K562 (cell line): ENCODE results near the gene CSAG1. TPM values are rescaled to one million over a fixed set of nuclear protein-coding genes. Genes with fewer than 3 reads are reported as not detected.
"Not testable (repeated sequence)": the region's sequence is repeated elsewhere in the genome, so short reads cannot be mapped to it uniquely, and the experiment has no call there.

ENCODE experiments used
- ATAC-seq: fragments of 200-7000 bp; cut with Tn5 transposase; 3 replicates; pipeline ENCODE4 v1.9.1; 2020; ENCODE audit warnings: moderate library complexity
- BruUV-seq: library from RNA; stranded (reverse); fragments of 400-500 nt; replicated peaks from 2 replicates; lab custom pipeline; 2021; lab: Mats Ljungman, UMichigan
- CTCF ChIA-PET: fragments of 300-600 bp; formaldehyde crosslinking; extraction: SDS; loops from one replicate; lab custom pipeline; 2021; ENCODE audit warnings: low intra/inter-chr PET ratio; lab: Yijun Ruan, JAX
- POLR2A ChIA-PET: fragments of 300-600, 350-650 bp; sonication (Branson Sonifier 250); formaldehyde crosslinking; extraction: SDS; loops from one replicate; lab custom pipeline; 2021; ENCODE audit warnings: antibody characterized with exemption, inconsistent platforms; lab: Yijun Ruan, JAX
- DNase-seq, 4 experiments: peaks; one replicate each; pipeline versions ENCODE4 v3.0.0 to v3.0.0-alpha.2; 2011 to 2018; ENCODE audit warnings: low spot score in 3 of 4, mixed read lengths in 3 of 4; ENCODE audit errors: extremely low read depth in 1 of 4
- FAIRE-seq: peaks from 2 replicates; lab custom pipeline; 2011; peaks lifted over from hg19 to GRCh38; lab: Jason Lieb, UNC
- H2AFZ ChIP-seq: 2 replicates; pipeline ENCODE4 v1.6.0; 2011; ENCODE audit warnings: low read depth, low read length, control low read depth, inconsistent platforms
- H3K27ac ChIP-seq: fragments of 200-600 bp; 3 replicates; pipeline ENCODE4 v1.8.0; 2011; ENCODE audit warnings: low read depth, mild to moderate bottlenecking, control low read depth, inconsistent platforms, low read length, moderate library complexity, mixed read lengths; ENCODE audit errors: extremely low read depth
- H3K27me3 ChIP-seq, 2 experiments: fragments of 300-600 bp in 1 of 2; 2 replicates in 1 of 2; 3 replicates in 1 of 2; pipeline versions ENCODE4 v1.6.0 to v1.8.0; 2011; ENCODE audit warnings: inconsistent platforms in 2 of 2, low read length in 2 of 2, mild to moderate bottlenecking in 1 of 2, mixed read lengths in 1 of 2, moderate library complexity in 1 of 2; ENCODE audit not compliant: control insufficient read depth in 2 of 2, insufficient read depth in 2 of 2
- H3K36me3 ChIP-seq: fragments of 300-600 bp; 3 replicates; pipeline ENCODE4 v1.8.0; 2011; ENCODE audit warnings: mild to moderate bottlenecking, low read length, inconsistent platforms; ENCODE audit not compliant: control insufficient read depth, insufficient read depth
- H3K4me1 ChIP-seq, 2 experiments: fragments of 200-600 bp in 1 of 2; replicated peaks in 1 of 2; 2 replicates in 1 of 2; 3 replicates in 1 of 2; pipeline versions ENCODE4 v1.5.1 to v1.8.0; 2011; ENCODE audit warnings: inconsistent platforms in 2 of 2, low read length in 2 of 2, mild to moderate bottlenecking in 1 of 2, mixed read lengths in 1 of 2, moderate library complexity in 1 of 2; ENCODE audit not compliant: control insufficient read depth in 2 of 2, insufficient read depth in 2 of 2
- H3K4me2 ChIP-seq: 2 replicates; pipeline ENCODE4 v1.6.1; 2011; ENCODE audit warnings: low read length, control low read depth, inconsistent platforms, mixed read lengths; ENCODE audit not compliant: insufficient read depth
- H3K4me3 ChIP-seq: fragments of 200-600 bp; sonication (generic), shearing (Covaris generic); 2 replicates; pipeline ENCODE4 v1.5.1; 2016; ENCODE audit warnings: control low read depth, inconsistent platforms
- H3K79me2 ChIP-seq: fragments of 200-600 bp; 3 replicates; pipeline ENCODE4 v1.8.0; 2011; ENCODE audit warnings: low read length, inconsistent platforms; ENCODE audit not compliant: control insufficient read depth, insufficient read depth
- H3K9ac ChIP-seq, 2 experiments: 2 replicates each; pipeline versions ENCODE4 v1.6.0 to v1.6.1; 2011; ENCODE audit warnings: low read depth in 2 of 2, low read length in 2 of 2, control low read depth in 1 of 2, inconsistent platforms in 1 of 2, mild to moderate bottlenecking in 1 of 2, mixed read lengths in 1 of 2; ENCODE audit not compliant: insufficient read depth in 1 of 2
- H3K9me1 ChIP-seq: one replicate; pipeline ENCODE4 v1.6.0; 2011; ENCODE audit warnings: inconsistent platforms, mild to moderate bottlenecking, low read length, moderate library complexity; ENCODE audit not compliant: control insufficient read depth, insufficient read depth
- H3K9me3 ChIP-seq: replicated peaks from 2 replicates; pipeline ENCODE4 v1.5.1; 2011; ENCODE audit warnings: low read depth, low read length, inconsistent platforms; ENCODE audit not compliant: control insufficient read depth, insufficient read depth
- H4K20me1 ChIP-seq: replicated peaks from 2 replicates; pipeline ENCODE4 v1.6.1; 2011; ENCODE audit warnings: low read length, inconsistent platforms, mixed read lengths; ENCODE audit not compliant: control insufficient read depth, insufficient read depth
- WGBS: fragments of 100-300 bp; shearing (Covaris generic); methylation state at CpG from one replicate; pipeline ENCODE4 v1.1.6; 2016; ENCODE audit warnings: low coverage, mixed read lengths; ENCODE audit not compliant: insufficient coverage; ENCODE audit errors: missing lambda C conversion rate; 5-methylcytosine and 5-hydroxymethylcytosine counted together
- in situ Hi-C: fragments of 300-500 bp; cut with MboI; formaldehyde crosslinking; loops from 4 replicates; pipeline ENCODE4 v1.15.0; 2018; ENCODE audit warnings: inconsistent platforms, mixed read lengths
- intact Hi-C: fragments of 100-400 bp; cut with micrococcal nuclease; formaldehyde crosslinking; loops from 2 replicates; pipeline ENCODE4 v1.14.2; 2022
- polyA plus RNA-seq, 8 experiments: library from polyadenylated mRNA; depleted of rRNA in 4 of 8; stranded (reverse) in 5 of 8; unstranded in 3 of 8; fragments of >200 nt; fragmentation: Nextera tagmentation in 2 of 8; fragmentation: Illumina TruSeq in 1 of 8; extraction: Ambion mirVana in 2 of 8; extraction: Trizol in 1 of 8; gene quantifications; 2 replicates each; pipeline versions ENCODE4 v1.2.1 to v1.2.3, GENCODE V29; 2011 to 2014; ENCODE audit warnings: inconsistent platforms in 1 of 8, missing spikeins in 1 of 8
- total RNA-seq, 7 experiments: library from RNA; depleted of rRNA in 6 of 7; stranded (reverse); fragments of >200 nt in 6 of 7; fragmentation: Illumina TruSeq in 2 of 7; extraction: Trizol in 2 of 7; gene quantifications; 2 replicates each; pipeline versions ENCODE4 v1.2.1 to v1.2.3, GENCODE V29; 2011 to 2021; ENCODE audit warnings: low replicate concordance in 1 of 7

CSAG1 gene
- total and polyA plus RNA-seq, 9 of the 15 experiments (the other 6 are each of a cell fraction or from before 2014, with no cell fraction given), result 43.1 to 170 (median 62.1) TPM

DNA sequence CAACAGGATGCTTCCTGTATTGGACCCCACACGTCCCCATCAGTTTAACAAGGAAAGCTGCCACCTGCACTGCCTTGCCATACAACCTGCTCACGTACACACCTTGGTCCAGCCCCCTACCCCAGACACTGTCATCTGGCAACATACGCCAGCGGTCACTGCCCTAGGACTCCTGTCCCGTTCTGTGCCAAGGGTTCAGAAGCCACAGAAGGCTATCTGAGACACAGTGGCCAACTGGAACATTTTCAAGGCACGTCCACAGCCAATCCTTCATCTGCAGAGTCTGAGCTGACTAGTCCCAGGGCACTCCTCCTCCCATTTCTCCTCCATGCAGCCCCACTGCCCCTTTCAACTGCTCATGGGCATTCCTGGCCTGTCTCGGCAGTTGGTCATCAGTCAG lies 28.1 kb upstream of the CSAG1 start:
- H3K4me3 ChIP-seq, CTCF ChIA-PET, H2AFZ ChIP-seq, H3K36me3 ChIP-seq, H3K9me1 ChIP-seq, H3K27me3 ChIP-seq, in situ Hi-C loops, BruUV-seq, H3K9ac ChIP-seq, H3K4me2 ChIP-seq, H3K27ac ChIP-seq, FAIRE-seq, H3K9me3 ChIP-seq, H3K4me1 ChIP-seq, H3K79me2 ChIP-seq, DNase-seq, POLR2A ChIA-PET, intact Hi-C loops, H4K20me1 ChIP-seq, ATAC-seq: not testable (repeated sequence)
- WGBS, result no CpG with 5 or more reads among the region's 7 CpGs

- FAIRE-seq, H3K9me3 ChIP-seq, H3K27ac ChIP-seq, POLR2A ChIA-PET, H3K79me2 ChIP-seq, H3K4me3 ChIP-seq, DNase-seq, in situ Hi-C loops, H3K4me1 ChIP-seq, CTCF ChIA-PET, H3K36me3 ChIP-seq, H3K4me2 ChIP-seq, H3K27me3 ChIP-seq, H2AFZ ChIP-seq, H3K9ac ChIP-seq, intact Hi-C loops, H4K20me1 ChIP-seq, H3K9me1 ChIP-seq: not testable (repeated sequence)
- 33% methylated on average over 3 of the region's 7 CpGs for WGBS
- peak; percentile 41; the same call in 2 of the 3 replicates for ATAC-seq
- TSS peak; percentile 52 for BruUV-seq
Observed at GRCh38 chrX:152759544-152759943, 26.0 kb upstream of the CSAG1 start.

GRCh38 chrX:152758918-152759317 lies 25.4 kb upstream of the CSAG1 start, which contains the start of gene CSAG3:
TSS of gene CSAG3 (plus strand) at chrX:152759218.
- BruUV-seq, in situ Hi-C loops, FAIRE-seq: not testable (repeated sequence)

DNA sequence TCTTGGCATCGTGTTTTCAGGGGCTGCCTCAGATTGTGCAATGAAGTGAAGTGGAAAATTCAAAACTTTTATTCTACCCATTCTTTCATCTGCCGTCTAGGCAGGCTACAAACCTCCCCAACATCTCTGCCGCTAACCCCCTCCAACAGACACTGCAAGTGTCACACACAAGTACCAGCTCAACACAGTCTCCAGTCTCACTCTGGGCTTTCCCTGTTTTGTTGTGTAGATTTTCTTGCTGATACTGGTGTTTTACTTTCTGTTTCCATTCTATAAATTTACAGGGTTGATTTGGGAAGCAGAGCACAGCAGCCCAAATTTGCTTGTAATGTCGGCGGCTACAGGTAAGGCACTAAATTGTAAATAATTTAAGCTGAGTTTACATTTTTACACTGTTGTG lies 21.4 kb upstream of the CSAG1 start:
- H2AFZ ChIP-seq, H3K36me3 ChIP-seq, H3K9me1 ChIP-seq, BruUV-seq, intact Hi-C loops, in situ Hi-C loops, CTCF ChIA-PET, H3K79me2 ChIP-seq, H3K4me3 ChIP-seq, H4K20me1 ChIP-seq, H3K27me3 ChIP-seq, H3K9me3 ChIP-seq, H3K4me1 ChIP-seq, H3K4me2 ChIP-seq, DNase-seq, H3K27ac ChIP-seq, H3K9ac ChIP-seq, POLR2A ChIA-PET: not testable (repeated sequence)
- peak; percentile 40; the same call in 2 of the 3 replicates for ATAC-seq
- no CpG with 5 or more reads among the region's 5 CpGs for WGBS
- peak; percentile 40 for FAIRE-seq

More at GRCh38 chrX:152758918-152759317, 25.4 kb upstream of the CSAG1 start, which contains the start of gene CSAG3:
- H3K4me2 ChIP-seq, H4K20me1 ChIP-seq, ATAC-seq, POLR2A ChIA-PET, intact Hi-C loops, CTCF ChIA-PET, H3K9me3 ChIP-seq, H3K9me1 ChIP-seq, H3K36me3 ChIP-seq, H3K27me3 ChIP-seq, H2AFZ ChIP-seq, H3K4me3 ChIP-seq, H3K27ac ChIP-seq, H3K4me1 ChIP-seq, H3K79me2 ChIP-seq, DNase-seq, H3K9ac ChIP-seq: not testable (repeated sequence)
- no CpG with 5 or more reads among the region's 2 CpGs for WGBS
